Mononuclear cell (primary cell): ENCODE data around the gene EFHC2. TPM values are rescaled to one million over a fixed set of nuclear protein-coding genes. Genes with fewer than 3 reads are reported as not detected.
"Not testable (repeated sequence)": the region's sequence is repeated elsewhere in the genome, so short reads cannot be mapped to it uniquely, and the experiment has no call there.

Experiments
- H3K27me3 ChIP-seq: 2 replicates; pipeline ENCODE4 v1.6.0; 2011; ENCODE audit warnings: low read length, control low read depth; ENCODE audit not compliant: insufficient read depth
- H3K4me1 ChIP-seq: 2 replicates; pipeline ENCODE4 v1.5.1; 2011; ENCODE audit warnings: mild to moderate bottlenecking, low read length, control low read depth; ENCODE audit not compliant: insufficient read depth
- H3K4me3 ChIP-seq: 2 replicates; pipeline ENCODE4 v1.5.1; 2011; ENCODE audit warnings: mild to moderate bottlenecking, low read length, moderate library complexity
- H3K9me3 ChIP-seq: 2 replicates; pipeline ENCODE4 v1.5.1; 2011; ENCODE audit warnings: low read depth, mild to moderate bottlenecking, control low read depth, low read length
- total RNA-seq: library from RNA; depleted of rRNA; stranded (reverse); fragments of >200 nt; gene quantifications from one replicate; pipeline ENCODE4 v1.2.3, GENCODE V29; 2012

Gene EFHC2
- total RNA-seq, 1 donor: 6.1 TPM

GRCh38 chrX:44232081-44232480 lies 111.4 kb downstream of the EFHC2 start:
- Histone ChIP-seq H3K9me3 (no peaks in the 10 kb centered on the region), H3K4me3 (no peak overlapping the region), H3K4me1 (no peaks in the 10 kb centered on the region), H3K27me3 (no peaks in the 10 kb centered on the region)

GRCh38 chrX:44228621-44229020 lies 114.9 kb downstream of the EFHC2 start:
- Histone ChIP-seq H3K27me3 (no peaks in the 10 kb centered on the region), H3K9me3 (no peaks in the 10 kb centered on the region), H3K4me1 (no peaks in the 10 kb centered on the region), H3K4me3 (no peak overlapping the region)

GRCh38 chrX:44227991-44228390 lies 115.5 kb downstream of the EFHC2 start:
- H3K4me1 ChIP-seq: no peaks in the 10 kb centered on the region
- no peaks in the 10 kb centered on the region for H3K9me3 ChIP-seq
- no peaks in the 10 kb centered on the region for H3K27me3 ChIP-seq
- H3K4me3 ChIP-seq: no peak overlapping the region

- Histone ChIP-seq H3K27me3 (no peaks in the 10 kb centered on the region), H3K4me1 (no peaks in the 10 kb centered on the region), H3K4me3 (no peak overlapping the region), H3K9me3 (no peaks in the 10 kb centered on the region)
Observed at GRCh38 chrX:44225667-44226066, 117.8 kb downstream of the EFHC2 start.

GRCh38 chrX:44224760-44225159 lies 118.7 kb downstream of the EFHC2 start:
- Histone ChIP-seq H3K9me3 (no peaks in the 10 kb centered on the region), H3K27me3 (no peaks in the 10 kb centered on the region), H3K4me1 (no peaks in the 10 kb centered on the region), H3K4me3 (no peak overlapping the region)

- H3K4me1 ChIP-seq: no peaks in the 10 kb centered on the region
- H3K9me3 ChIP-seq: no peaks in the 10 kb centered on the region
- H3K4me3 ChIP-seq: no peak overlapping the region
- no peaks in the 10 kb centered on the region for H3K27me3 ChIP-seq
Observed at GRCh38 chrX:44223150-44223549, 120.3 kb downstream of the EFHC2 start.

GRCh38 chrX:44218465-44218864 lies 125.0 kb downstream of the EFHC2 start:
- Histone ChIP-seq H3K9me3 (no peaks in the 10 kb centered on the region), H3K4me3 (no peak overlapping the region), H3K4me1 (no peaks in the 10 kb centered on the region), H3K27me3 (no peaks in the 10 kb centered on the region)

GRCh38 chrX:44216171-44216570 lies 127.3 kb downstream of the EFHC2 start:
- Histone ChIP-seq H3K4me3 (no peak overlapping the region), H3K4me1 (no peaks in the 10 kb centered on the region), H3K27me3 (no peaks in the 10 kb centered on the region), H3K9me3 (no peaks in the 10 kb centered on the region)

GRCh38 chrX:44203791-44204190 lies 139.7 kb downstream of the EFHC2 start:
- H3K4me3 ChIP-seq: no peak overlapping the region
- no peaks in the 10 kb centered on the region for H3K27me3 ChIP-seq
- no peaks in the 10 kb centered on the region for H3K4me1 ChIP-seq
- no peaks in the 10 kb centered on the region for H3K9me3 ChIP-seq

- Histone ChIP-seq H3K27me3 (no peaks in the 10 kb centered on the region), H3K9me3 (no peaks in the 10 kb centered on the region), H3K4me3 (no peak overlapping the region), H3K4me1 (no peaks in the 10 kb centered on the region)
Observed at GRCh38 chrX:44202596-44202995, 140.9 kb downstream of the EFHC2 start.

GRCh38 chrX:44189116-44189515 lies 154.4 kb downstream of the EFHC2 start:
- H3K27me3 ChIP-seq: no peaks in the 10 kb centered on the region
- H3K9me3 ChIP-seq: no peaks in the 10 kb centered on the region
- no peaks in the 10 kb centered on the region for H3K4me1 ChIP-seq
- no peak overlapping the region for H3K4me3 ChIP-seq

GRCh38 chrX:44187915-44188314 lies 155.6 kb downstream of the EFHC2 start:
- H3K27me3 ChIP-seq, H3K4me3 ChIP-seq, H3K9me3 ChIP-seq, H3K4me1 ChIP-seq: not testable (repeated sequence)

- no peaks in the 10 kb centered on the region for H3K27me3 ChIP-seq
- H3K4me3 ChIP-seq: no peak overlapping the region
- no peaks in the 10 kb centered on the region for H3K4me1 ChIP-seq
- no peaks in the 10 kb centered on the region for H3K9me3 ChIP-seq
Observed at GRCh38 chrX:44183329-44183728, 160.1 kb downstream of the EFHC2 start.

GRCh38 chrX:44178274-44179053 lies 165.0 kb downstream of the EFHC2 start:
- H3K4me1 ChIP-seq: no peaks in the 10 kb centered on the region
- H3K9me3 ChIP-seq: no peaks in the 10 kb centered on the region
- H3K4me3 ChIP-seq: no peak overlapping the region
- H3K27me3 ChIP-seq: no peaks in the 10 kb centered on the region

GRCh38 chrX:44175455-44175854 lies 168.0 kb downstream of the EFHC2 start:
- Histone ChIP-seq H3K4me3 (no peak overlapping the region), H3K4me1 (no peaks in the 10 kb centered on the region), H3K27me3 (no peaks in the 10 kb centered on the region), H3K9me3 (no peaks in the 10 kb centered on the region)

- Histone ChIP-seq H3K27me3 (no peaks in the 10 kb centered on the region), H3K4me1 (no peaks in the 10 kb centered on the region), H3K9me3 (no peaks in the 10 kb centered on the region), H3K4me3 (no peak overlapping the region)
Observed at GRCh38 chrX:44174061-44174460, 169.4 kb downstream of the EFHC2 start.
